C4-2B (cell line): ENCODE measurements around the gene CDT1.

Experiments used
- ZFX ChIP-seq: fragments of 450-650 bp; IDR thresholded peaks from 2 replicates; pipeline ENCODE4 v1.6.1; 2017
- TF ChIP-seq, protein P1 (sequence below): fragments of 450-650 bp; conservative IDR thresholded peaks from 2 replicates; pipeline ENCODE4 v1.5.1; 2017; ENCODE audit warnings: mild to moderate bottlenecking

DNA sequence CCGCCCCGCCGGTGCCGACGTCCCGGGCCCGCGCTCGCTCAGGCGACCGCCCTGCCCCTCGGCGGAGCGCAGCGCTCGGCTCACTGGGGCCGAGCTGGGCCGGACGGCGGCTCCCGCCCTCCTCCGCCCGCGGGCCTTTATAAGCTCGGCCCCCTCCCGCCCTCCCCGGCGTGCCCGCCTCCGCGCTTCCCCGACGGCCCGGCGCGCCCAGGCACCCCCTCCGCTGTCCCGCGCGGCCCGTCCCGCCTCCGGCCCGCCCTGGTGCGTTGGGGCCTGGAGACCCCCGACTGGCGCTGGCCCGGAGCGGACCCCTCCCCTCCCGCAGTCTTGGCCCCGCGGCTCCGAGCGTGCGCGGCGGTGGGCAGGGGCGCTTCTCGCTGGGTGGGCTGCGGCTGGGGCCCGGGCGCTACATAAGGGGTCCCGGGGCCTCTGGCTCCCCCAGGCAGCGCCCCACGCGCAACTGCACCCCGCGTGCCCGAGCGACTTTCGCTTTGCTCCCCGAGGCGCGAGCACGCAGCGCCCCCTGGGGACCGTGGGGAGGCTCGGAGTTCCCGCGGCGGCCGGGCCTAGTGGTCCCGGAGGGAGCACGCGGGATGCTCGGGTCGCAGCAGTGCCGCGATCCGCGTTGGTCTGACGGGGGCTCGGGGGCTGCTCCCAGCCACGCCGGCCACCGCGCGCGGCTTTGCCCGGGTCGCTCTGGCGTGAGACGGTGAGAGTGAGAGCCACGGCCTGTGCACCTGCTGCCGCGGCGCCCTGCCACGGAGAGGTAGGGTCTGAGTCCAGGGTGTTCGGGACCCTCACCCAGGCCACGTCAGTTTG is 18.3 kb upstream of the CDT1 start, which contains the start of gene PIEZO1:
- TF ChIP-seq, protein P1, sequence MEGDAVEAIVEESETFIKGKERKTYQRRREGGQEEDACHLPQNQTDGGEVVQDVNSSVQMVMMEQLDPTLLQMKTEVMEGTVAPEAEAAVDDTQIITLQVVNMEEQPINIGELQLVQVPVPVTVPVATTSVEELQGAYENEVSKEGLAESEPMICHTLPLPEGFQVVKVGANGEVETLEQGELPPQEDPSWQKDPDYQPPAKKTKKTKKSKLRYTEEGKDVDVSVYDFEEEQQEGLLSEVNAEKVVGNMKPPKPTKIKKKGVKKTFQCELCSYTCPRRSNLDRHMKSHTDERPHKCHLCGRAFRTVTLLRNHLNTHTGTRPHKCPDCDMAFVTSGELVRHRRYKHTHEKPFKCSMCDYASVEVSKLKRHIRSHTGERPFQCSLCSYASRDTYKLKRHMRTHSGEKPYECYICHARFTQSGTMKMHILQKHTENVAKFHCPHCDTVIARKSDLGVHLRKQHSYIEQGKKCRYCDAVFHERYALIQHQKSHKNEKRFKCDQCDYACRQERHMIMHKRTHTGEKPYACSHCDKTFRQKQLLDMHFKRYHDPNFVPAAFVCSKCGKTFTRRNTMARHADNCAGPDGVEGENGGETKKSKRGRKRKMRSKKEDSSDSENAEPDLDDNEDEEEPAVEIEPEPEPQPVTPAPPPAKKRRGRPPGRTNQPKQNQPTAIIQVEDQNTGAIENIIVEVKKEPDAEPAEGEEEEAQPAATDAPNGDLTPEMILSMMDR: peak; percentile 91
- TF ChIP-seq ZFX: 0 out of 2 replicates have a peak, but pooled peaks have one; percentile 6
